ENCODE results near the gene GMDS. TPM values are rescaled to one million over a fixed set of nuclear protein-coding genes. Genes with fewer than 3 reads are reported as not detected.

GMDS gene
- total and polyA plus RNA-seq, 2 of the 8 experiments (the other 6 are each of a cell fraction or from before 2014, with no cell fraction given), result 16.8 to 50.0 TPM

- Histone ChIP-seq H3K9ac (replicated peaks in 1 of 4; ENCODE audit: extremely low read depth in 1 of 4, low read depth in 3 of 4, low read length in 3 of 4) (no peak overlapping the region), H3K4me2 (ENCODE audit: insufficient read depth in 1 of 2, low read depth in 2 of 2, low read length in 2 of 2) (no peak overlapping the region), H2BK15ac (ENCODE audit: low read length) (no peak overlapping the region), H3K14ac (ENCODE audit: insufficient read length) (no peak overlapping the region), H3K79me1 (ENCODE audit: low read depth, low read length) (no peaks in the 10 kb centered on the region), H3K56ac (replicated peaks; ENCODE audit: insufficient read length, low read depth, low read length) (no peak overlapping the region), H3K27me3 (replicated peaks in 1 of 4; ENCODE audit: control insufficient read depth in 3 of 4, extremely low read depth in 1 of 4, insufficient read depth in 3 of 4, low read length in 3 of 4) (no peaks in the 10 kb centered on the region), H3K79me2 (ENCODE audit: control insufficient read depth in 1 of 2, insufficient read depth in 2 of 2, low read length in 2 of 2) (no peaks in the 10 kb centered on the region), H3K4me1 (replicated peaks in 1 of 4; ENCODE audit: control insufficient read depth in 3 of 4, insufficient read depth in 4 of 4, low read length in 3 of 4) (no peaks in the 10 kb centered on the region), H3K9me3 (ENCODE audit: insufficient read depth in 2 of 2, low read depth in 1 of 2, low read length in 1 of 2) (no peaks in the 10 kb centered on the region), H3K27ac (ENCODE audit: low read depth, low read length) (no peak overlapping the region), H3K23me2 (ENCODE audit: low read depth, low read length) (no peaks in the 10 kb centered on the region), H2BK5ac (ENCODE audit: low read depth, low read length) (no peak overlapping the region), H2AK5ac (ENCODE audit: low read depth, low read length) (no peak overlapping the region), H3K23ac (ENCODE audit: insufficient read length) (no peak overlapping the region), H4K8ac (ENCODE audit: extremely low read depth, insufficient read depth, low read length) (no peak overlapping the region), H4K20me1 (replicated peaks in 1 of 2; ENCODE audit: control insufficient read depth in 1 of 2, insufficient read depth in 2 of 2, low read length in 2 of 2) (no peaks in the 10 kb centered on the region), H2BK12ac (ENCODE audit: low read depth, low read length) (no peak overlapping the region), H2BK20ac (ENCODE audit: low read length) (no peak overlapping the region), H4K91ac (replicated peaks; ENCODE audit: insufficient read length, low read length) (no peak overlapping the region), H4K5ac (ENCODE audit: insufficient read length, low read depth, low read length) (no peak overlapping the region), H3K18ac (ENCODE audit: extremely low read depth, low read length) (no peak overlapping the region), H2AFZ (ENCODE audit: low read length) (no peak overlapping the region), H3K36me3 (ENCODE audit: control insufficient read depth in 2 of 4, insufficient read depth in 4 of 4, low read length in 3 of 4) (no peaks in the 10 kb centered on the region; a peak in 1 of 8 replicates), H3K4ac (replicated peaks; ENCODE audit: insufficient read length, low read depth, low read length) (no peak overlapping the region), H3K4me3 (ENCODE audit: extremely low read depth in 1 of 4, insufficient read depth in 2 of 4, low read depth in 3 of 4, low read length in 4 of 4) (no peak overlapping the region), H2BK120ac (replicated peaks; ENCODE audit: low read depth, low read length) (no peak overlapping the region)
- ChIA-PET POLR2A (ENCODE audit: partially characterized antibody) (no interaction called here), CTCF (ENCODE audit: partially characterized antibody) (no interaction called here)
- 91% methylated on average over 5 of the region's 5 CpGs; no CpG with 5 or more reads in 1 of the 2 experiments for WGBS, 2 experiments (ENCODE audit: extremely low coverage in 1 of 2, insufficient coverage in 1 of 2, insufficient read length in 1 of 2, insufficient replicate concordance in 2 of 2, low coverage in 1 of 2, low lambda C conversion rate in 2 of 2, missing lambda C conversion rate in 1 of 2)
- FAIRE-seq, result no peak
- no peak for DNase-seq (ENCODE audit: low read depth in 1 of 2, low spot score in 2 of 2)
These were observed 134.2 kb downstream of the GMDS start for GRCh38 chr6:2111162-2111677.
